GM12878 (cell line): ENCODE results near the gene ANGEL1. TPM values are rescaled to one million over a fixed set of nuclear protein-coding genes. Genes with fewer than 3 reads are reported as not detected.

Experiments used
- CBFB ChIP-seq: IDR thresholded peaks from 2 replicates; pipeline ENCODE4 v1.6.1; 2016; ENCODE audit warnings: antibody characterized with exemption, low read depth
- ETV6 ChIP-seq, 2 experiments: fragments of 450-650 bp in 1 of 2; IDR thresholded peaks in 1 of 2; conservative IDR thresholded peaks in 1 of 2; 2 replicates each; pipeline ENCODE4 v1.6.1; 2014; ENCODE audit warnings: antibody characterized with exemption in 1 of 2, borderline replicate concordance in 1 of 2, low read depth in 1 of 2, mild to moderate bottlenecking in 1 of 2, moderate library complexity in 1 of 2
- NR2C2 ChIP-seq: IDR thresholded peaks from 2 replicates; pipeline ENCODE4 v1.6.1; 2011; ENCODE audit warnings: borderline replicate concordance, low read depth; ENCODE audit not compliant: control insufficient read depth, insufficient read length
- POLR2AphosphoS5 ChIP-seq: IDR thresholded peaks from 2 replicates; pipeline ENCODE4 v1.6.1; 2011; ENCODE audit warnings: mild to moderate bottlenecking, low read length, inconsistent platforms
- RAD21 ChIP-seq: IDR thresholded peaks from 2 replicates; pipeline ENCODE4 v1.6.1; 2011; ENCODE audit warnings: mild to moderate bottlenecking, low read depth, low read length, moderate library complexity; ENCODE audit not compliant: insufficient read depth
- RELA ChIP-seq: fragments of 450-650 bp; IDR thresholded peaks from 2 replicates; pipeline ENCODE4 v1.8.0; 2014; ENCODE audit warnings: borderline replicate concordance; ENCODE audit not compliant: partially characterized antibody
- SIX5 ChIP-seq: IDR thresholded peaks from 2 replicates; pipeline ENCODE4 v1.6.1; 2011; ENCODE audit warnings: mild to moderate bottlenecking, low read depth, low read length, moderate library complexity; ENCODE audit not compliant: severe bottlenecking
- SMARCA5 ChIP-seq: fragments of 450-650 bp; IDR thresholded peaks from 2 replicates; pipeline ENCODE4 v1.6.1; 2017; ENCODE audit warnings: mild to moderate bottlenecking
- SUPT20H ChIP-seq: IDR thresholded peaks from 2 replicates; pipeline ENCODE4 v1.6.1; 2011; ENCODE audit warnings: low read depth, mild to moderate bottlenecking, low read length, moderate library complexity, borderline replicate concordance; ENCODE audit not compliant: control insufficient read depth
- TARDBP ChIP-seq: IDR thresholded peaks from 2 replicates; pipeline ENCODE4 v1.6.1; 2016; ENCODE audit warnings: borderline replicate concordance
- TBL1XR1 ChIP-seq: IDR thresholded peaks from 2 replicates; pipeline ENCODE4 v1.6.1; 2012; ENCODE audit warnings: low read depth, low read length, improper control_type of control experiment
- TCF3 ChIP-seq: IDR thresholded peaks from 2 replicates; pipeline ENCODE4 v1.6.1; 2012; ENCODE audit warnings: low read depth, mild to moderate bottlenecking, low read length, borderline replicate concordance; ENCODE audit not compliant: insufficient read depth
- ZBED1 ChIP-seq: IDR thresholded peaks from 2 replicates; pipeline ENCODE4 v1.6.1; 2016; ENCODE audit warnings: borderline replicate concordance
- polyA plus RNA-seq, 11 experiments: library from polyadenylated mRNA; depleted of rRNA in 4 of 11; unstranded in 6 of 11; stranded (reverse) in 5 of 11; fragments of >200 nt; fragmentation: Nextera tagmentation in 4 of 11; fragmentation: Illumina TruSeq in 1 of 11; extraction: Ambion mirVana in 4 of 11; extraction: Trizol in 1 of 11; gene quantifications; 1 replicate in 1 of 11; 2 replicates in 10 of 11; pipeline versions ENCODE4 v1.2.1 to v1.2.3, GENCODE V29; 2011 to 2016; ENCODE audit warnings: inconsistent platforms in 2 of 11, missing spikeins in 2 of 11, low read depth in 1 of 11
- total RNA-seq, 4 experiments: library from RNA; depleted of rRNA in 3 of 4; stranded (reverse); fragments of >200 nt in 3 of 4; fragmentation: Illumina TruSeq in 1 of 4; extraction: Trizol in 1 of 4; gene quantifications; 2 replicates each; pipeline versions ENCODE4 v1.2.1 to v1.2.3, GENCODE V29; 2013 to 2021
- TF ChIP-seq, protein P1 (sequence below): fragments of 450-650 bp; conservative IDR thresholded peaks from 2 replicates; pipeline ENCODE4 v1.6.1; 2017; ENCODE audit warnings: mild to moderate bottlenecking, moderate library complexity
- TF ChIP-seq, protein P2 (sequence below): fragments of 450-650 bp; IDR thresholded peaks from 2 replicates; pipeline ENCODE4 v1.6.1; 2017; ENCODE audit warnings: mild to moderate bottlenecking, moderate library complexity
- TF ChIP-seq, protein P3 (sequence below): fragments of 450-650 bp; formaldehyde crosslinking; IDR thresholded peaks from 2 replicates; pipeline ENCODE4 v1.5.0; 2022; ENCODE audit warnings: mild to moderate bottlenecking, missing genetic modification characterization
- TF ChIP-seq, protein P4 (sequence below): IDR thresholded peaks from 2 replicates; pipeline ENCODE4 v1.6.1; 2012; ENCODE audit warnings: low read depth, low read length, improper control_type of control experiment

ANGEL1 gene
- total and polyA plus RNA-seq, 10 of the 15 experiments (the other 5 are each of a cell fraction or from before 2014, with no cell fraction given) = 1.7 to 29.7 (median 12.3) TPM

DNA sequence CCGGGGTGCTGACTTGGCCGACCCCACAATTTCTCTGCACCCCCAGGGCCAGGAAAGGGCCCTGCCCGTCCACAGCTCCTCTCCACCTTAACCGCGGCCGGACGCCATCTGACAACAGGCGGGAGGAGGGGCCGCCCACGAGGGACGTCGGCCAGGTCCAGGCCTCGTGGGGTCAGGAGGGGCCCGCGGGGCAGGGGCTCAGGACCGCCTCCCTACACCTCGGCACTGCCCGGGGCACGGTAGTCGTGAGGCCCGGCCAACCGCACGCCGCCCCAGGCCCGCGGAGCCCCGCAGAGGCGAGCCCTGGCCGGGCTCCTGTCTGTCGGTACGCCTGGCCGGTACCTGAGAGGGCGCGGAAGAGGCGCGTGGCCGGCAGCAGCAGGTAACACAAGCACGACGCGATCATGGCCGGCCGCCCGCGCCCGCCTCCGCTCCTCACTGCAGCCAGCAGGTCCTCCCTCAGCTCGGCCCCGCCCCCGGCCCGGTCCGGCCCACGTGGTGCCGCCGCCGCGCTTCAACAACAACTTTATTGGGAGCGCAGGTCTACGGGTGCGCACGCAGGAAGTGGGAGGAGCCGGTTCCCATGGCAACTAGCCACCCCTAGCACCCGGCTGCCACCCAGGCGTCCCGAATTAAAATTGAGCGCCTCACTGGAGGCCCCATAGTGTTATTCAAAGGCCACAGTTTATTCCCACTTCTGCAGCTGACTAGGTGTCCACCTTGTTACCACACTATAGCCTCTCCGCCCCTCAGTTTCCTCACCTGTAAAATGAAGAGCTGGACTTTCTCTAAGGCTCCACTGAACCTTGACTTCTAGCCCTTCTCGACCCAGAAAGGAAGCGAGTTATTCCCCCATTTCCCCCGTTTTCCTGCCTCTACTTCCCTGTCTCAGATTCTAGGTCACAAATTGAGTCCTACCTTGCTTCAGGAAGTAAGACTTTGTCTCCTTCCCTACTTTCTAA lies at the start of gene ANGEL1 (continued):
- TF ChIP-seq, protein P1, sequence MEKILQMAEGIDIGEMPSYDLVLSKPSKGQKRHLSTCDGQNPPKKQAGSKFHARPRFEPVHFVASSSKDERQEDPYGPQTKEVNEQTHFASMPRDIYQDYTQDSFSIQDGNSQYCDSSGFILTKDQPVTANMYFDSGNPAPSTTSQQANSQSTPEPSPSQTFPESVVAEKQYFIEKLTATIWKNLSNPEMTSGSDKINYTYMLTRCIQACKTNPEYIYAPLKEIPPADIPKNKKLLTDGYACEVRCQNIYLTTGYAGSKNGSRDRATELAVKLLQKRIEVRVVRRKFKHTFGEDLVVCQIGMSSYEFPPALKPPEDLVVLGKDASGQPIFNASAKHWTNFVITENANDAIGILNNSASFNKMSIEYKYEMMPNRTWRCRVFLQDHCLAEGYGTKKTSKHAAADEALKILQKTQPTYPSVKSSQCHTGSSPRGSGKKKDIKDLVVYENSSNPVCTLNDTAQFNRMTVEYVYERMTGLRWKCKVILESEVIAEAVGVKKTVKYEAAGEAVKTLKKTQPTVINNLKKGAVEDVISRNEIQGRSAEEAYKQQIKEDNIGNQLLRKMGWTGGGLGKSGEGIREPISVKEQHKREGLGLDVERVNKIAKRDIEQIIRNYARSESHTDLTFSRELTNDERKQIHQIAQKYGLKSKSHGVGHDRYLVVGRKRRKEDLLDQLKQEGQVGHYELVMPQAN = peak; percentile 89
- TF ChIP-seq POLR2AphosphoS5 (peak; percentile 80), NR2C2 (no peak), SIX5 (peak; percentile 50), RELA (peak; percentile 96), TBL1XR1 (peak; percentile 45; the same call in 1 of the 2 replicates), TCF3 (0 out of 2 replicates have a peak, but pooled peaks have one; percentile 48), SUPT20H (no peak), CBFB (no peak), ZBED1 (peak; percentile 29; the same call in 1 of the 2 replicates), ETV6 (conservative IDR thresholded peaks at IDR 0.05 in 1 of 2, IDR thresholded peaks at IDR 0.05 in 1 of 2; ENCODE audit: borderline replicate concordance in 1 of 2, low read depth in 1 of 2) (peak in 1 of 2 experiments; percentile 18; a peak in 1 of 4 replicates), SMARCA5 (peak; percentile 57; the same call in 1 of the 2 replicates), RAD21 (no peak), TARDBP (peak; percentile 100)
- TF ChIP-seq, protein P2, sequence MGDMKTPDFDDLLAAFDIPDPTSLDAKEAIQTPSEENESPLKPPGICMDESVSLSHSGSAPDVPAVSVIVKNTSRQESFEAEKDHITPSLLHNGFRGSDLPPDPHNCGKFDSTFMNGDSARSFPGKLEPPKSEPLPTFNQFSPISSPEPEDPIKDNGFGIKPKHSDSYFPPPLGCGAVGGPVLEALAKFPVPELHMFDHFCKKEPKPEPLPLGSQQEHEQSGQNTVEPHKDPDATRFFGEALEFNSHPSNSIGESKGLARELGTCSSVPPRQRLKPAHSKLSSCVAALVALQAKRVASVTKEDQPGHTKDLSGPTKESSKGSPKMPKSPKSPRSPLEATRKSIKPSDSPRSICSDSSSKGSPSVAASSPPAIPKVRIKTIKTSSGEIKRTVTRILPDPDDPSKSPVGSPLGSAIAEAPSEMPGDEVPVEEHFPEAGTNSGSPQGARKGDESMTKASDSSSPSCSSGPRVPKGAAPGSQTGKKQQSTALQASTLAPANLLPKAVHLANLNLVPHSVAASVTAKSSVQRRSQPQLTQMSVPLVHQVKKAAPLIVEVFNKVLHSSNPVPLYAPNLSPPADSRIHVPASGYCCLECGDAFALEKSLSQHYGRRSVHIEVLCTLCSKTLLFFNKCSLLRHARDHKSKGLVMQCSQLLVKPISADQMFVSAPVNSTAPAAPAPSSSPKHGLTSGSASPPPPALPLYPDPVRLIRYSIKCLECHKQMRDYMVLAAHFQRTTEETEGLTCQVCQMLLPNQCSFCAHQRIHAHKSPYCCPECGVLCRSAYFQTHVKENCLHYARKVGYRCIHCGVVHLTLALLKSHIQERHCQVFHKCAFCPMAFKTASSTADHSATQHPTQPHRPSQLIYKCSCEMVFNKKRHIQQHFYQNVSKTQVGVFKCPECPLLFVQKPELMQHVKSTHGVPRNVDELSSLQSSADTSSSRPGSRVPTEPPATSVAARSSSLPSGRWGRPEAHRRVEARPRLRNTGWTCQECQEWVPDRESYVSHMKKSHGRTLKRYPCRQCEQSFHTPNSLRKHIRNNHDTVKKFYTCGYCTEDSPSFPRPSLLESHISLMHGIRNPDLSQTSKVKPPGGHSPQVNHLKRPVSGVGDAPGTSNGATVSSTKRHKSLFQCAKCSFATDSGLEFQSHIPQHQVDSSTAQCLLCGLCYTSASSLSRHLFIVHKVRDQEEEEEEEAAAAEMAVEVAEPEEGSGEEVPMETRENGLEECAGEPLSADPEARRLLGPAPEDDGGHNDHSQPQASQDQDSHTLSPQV = peak; percentile 72; the same call in 1 of the 2 replicates
- TF ChIP-seq, protein P3, sequence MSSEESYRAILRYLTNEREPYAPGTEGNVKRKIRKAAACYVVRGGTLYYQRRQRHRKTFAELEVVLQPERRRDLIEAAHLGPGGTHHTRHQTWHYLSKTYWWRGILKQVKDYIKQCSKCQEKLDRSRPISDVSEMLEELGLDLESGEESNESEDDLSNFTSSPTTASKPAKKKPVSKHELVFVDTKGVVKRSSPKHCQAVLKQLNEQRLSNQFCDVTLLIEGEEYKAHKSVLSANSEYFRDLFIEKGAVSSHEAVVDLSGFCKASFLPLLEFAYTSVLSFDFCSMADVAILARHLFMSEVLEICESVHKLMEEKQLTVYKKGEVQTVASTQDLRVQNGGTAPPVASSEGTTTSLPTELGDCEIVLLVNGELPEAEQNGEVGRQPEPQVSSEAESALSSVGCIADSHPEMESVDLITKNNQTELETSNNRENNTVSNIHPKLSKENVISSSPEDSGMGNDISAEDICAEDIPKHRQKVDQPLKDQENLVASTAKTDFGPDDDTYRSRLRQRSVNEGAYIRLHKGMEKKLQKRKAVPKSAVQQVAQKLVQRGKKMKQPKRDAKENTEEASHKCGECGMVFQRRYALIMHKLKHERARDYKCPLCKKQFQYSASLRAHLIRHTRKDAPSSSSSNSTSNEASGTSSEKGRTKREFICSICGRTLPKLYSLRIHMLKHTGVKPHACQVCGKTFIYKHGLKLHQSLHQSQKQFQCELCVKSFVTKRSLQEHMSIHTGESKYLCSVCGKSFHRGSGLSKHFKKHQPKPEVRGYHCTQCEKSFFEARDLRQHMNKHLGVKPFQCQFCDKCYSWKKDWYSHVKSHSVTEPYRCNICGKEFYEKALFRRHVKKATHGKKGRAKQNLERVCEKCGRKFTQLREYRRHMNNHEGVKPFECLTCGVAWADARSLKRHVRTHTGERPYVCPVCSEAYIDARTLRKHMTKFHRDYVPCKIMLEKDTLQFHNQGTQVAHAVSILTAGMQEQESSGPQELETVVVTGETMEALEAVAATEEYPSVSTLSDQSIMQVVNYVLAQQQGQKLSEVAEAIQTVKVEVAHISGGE = 0 out of 2 replicates have a peak, but pooled peaks have one; percentile 10
- TF ChIP-seq, protein P4, sequence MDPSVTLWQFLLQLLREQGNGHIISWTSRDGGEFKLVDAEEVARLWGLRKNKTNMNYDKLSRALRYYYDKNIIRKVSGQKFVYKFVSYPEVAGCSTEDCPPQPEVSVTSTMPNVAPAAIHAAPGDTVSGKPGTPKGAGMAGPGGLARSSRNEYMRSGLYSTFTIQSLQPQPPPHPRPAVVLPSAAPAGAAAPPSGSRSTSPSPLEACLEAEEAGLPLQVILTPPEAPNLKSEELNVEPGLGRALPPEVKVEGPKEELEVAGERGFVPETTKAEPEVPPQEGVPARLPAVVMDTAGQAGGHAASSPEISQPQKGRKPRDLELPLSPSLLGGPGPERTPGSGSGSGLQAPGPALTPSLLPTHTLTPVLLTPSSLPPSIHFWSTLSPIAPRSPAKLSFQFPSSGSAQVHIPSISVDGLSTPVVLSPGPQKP = peak; percentile 77
